ENCODE data around the gene SAPCD2.

SAPCD2 gene

DNA sequence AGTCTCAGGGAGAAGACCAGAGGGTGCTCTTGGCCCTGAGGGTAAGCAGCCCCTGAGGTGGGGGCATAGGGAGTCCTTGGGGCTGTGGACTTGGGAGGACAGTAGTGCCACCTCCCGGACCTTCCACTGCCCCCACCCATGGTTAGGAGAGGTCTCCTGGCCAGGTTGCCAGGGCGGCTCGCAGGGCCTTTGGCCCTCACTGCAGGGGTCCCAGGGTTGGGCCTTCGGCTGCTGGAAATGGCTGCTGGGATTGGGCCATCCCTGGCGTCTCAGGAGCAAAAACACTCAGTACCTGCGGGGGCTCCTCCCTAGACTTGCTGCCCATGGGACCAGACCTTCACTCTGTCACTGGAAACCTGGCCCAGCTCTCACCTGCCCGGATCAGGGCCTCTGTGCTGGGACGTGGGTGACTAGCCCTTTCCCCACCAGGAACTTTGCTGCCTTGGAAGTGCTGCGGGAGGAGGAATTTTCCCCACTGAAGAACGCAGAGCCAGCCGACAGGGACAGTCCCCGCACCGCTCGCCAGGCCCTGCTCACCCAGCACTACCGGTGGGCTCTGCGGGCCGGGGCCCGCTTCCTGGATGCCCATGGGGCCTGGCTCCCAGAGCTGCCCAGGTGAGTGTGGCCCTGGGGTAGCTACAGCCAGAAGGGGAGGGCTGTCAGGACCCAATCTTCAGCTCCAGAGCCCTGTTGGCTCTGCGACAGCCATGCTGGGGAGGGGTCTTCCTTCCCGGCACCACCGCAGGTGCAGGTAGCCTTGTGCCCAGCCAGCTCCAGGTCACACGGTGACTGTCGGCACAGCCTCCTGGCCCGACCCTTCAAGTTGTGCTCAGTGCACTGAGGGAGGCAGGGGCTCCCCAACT is 10.1 kb upstream of the SAPCD2 start:
- no peak for DNase-seq

DNA sequence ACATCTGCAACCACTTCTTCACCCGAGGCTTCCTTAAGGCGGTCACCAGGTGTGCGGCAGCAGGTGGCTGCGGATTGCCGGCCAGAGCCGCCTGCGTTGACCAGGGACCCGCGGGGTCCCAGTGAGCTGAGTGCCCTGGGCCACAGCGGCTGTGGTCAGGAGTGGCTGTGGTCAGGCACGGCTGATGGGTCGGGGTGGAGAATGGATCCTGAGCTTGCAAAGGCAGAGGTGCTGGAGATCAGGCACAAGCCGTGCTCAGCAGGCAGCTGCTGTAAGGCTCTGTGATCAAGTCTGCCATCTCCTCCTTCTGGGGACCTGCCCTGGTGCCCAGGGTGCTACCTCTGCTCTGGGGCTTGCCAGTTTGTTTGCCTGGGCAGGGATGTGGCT is 9.0 kb upstream of the SAPCD2 start:
- DNase-seq: no peak

DNA sequence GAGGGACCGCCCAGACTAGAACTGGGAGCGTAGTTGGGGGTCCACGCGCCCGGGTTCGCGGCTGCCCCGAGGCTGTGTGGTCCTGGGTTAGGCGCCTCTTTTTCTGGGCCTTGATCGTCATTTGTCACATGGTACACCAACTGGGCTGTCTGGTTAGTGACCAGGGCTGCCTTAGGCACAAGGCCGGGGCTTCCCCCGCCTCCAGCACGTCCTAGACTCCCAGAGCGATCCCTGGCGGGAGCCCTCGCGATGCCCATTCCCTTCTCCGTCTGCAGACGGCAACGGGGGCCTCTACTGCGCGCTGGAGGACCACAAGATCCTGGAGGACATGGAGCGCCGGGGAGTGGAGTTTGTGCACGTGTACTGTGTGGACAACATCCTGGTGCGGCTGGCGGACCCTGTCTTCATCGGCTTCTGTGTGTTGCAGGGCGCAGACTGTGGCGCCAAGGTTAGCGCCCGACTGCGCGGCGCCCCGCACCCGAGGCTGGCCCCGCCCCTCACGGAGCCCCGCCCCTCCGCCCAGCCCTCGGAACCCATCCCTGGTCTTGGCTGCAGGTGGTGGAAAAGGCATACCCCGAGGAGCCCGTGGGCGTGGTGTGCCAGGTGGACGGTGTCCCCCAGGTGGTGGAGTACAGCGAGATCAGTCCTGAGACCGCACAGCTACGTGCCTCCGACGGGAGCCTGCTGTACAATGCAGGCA is 8.5 kb upstream of the SAPCD2 start:
- no peak for DNase-seq

DNA sequence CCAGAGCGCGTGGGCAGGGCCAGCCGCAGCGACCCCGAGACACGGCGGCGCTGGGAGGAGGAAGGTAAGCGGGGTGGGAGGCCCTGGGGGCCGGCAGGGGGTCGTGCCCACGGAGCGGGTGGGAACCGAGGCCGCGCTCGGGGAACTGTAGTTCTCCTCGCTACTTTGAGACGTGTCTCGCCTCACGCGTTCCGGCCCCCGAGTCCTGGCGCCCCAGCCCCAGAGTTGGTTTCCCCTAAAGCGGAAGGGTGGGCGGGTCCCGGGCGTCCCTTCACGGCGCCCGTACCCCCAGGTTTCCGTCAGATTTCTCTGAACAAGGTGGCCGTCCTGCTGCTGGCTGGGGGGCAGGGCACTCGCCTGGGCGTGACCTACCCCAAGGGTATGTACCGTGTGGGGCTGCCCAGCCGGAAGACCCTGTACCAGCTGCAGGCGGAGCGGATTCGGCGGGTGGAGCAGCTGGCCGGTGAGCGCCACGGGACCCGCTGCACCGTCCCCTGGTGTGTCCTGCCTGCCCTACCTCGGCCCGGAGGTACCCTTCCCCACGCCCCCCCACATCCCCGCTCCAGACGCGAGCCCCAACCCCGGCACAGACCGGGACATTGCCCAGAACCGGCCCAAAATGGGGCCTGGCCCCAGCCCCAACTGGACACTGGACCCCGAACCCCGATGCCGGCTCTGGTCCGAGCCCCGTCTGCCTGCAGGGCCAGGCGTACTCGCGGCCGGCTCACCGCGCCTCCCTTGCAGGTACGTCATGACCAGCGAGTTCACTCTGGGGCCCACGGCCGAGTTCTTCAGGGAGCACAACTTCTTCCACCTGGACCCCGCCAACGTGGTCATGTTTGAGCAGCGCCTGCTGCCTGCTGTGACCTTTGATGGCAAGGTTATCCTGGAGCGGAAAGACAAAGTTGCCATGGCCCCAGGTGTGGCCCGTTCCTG is 7.7 kb upstream of the SAPCD2 start:
- no peak for DNase-seq

DNA sequence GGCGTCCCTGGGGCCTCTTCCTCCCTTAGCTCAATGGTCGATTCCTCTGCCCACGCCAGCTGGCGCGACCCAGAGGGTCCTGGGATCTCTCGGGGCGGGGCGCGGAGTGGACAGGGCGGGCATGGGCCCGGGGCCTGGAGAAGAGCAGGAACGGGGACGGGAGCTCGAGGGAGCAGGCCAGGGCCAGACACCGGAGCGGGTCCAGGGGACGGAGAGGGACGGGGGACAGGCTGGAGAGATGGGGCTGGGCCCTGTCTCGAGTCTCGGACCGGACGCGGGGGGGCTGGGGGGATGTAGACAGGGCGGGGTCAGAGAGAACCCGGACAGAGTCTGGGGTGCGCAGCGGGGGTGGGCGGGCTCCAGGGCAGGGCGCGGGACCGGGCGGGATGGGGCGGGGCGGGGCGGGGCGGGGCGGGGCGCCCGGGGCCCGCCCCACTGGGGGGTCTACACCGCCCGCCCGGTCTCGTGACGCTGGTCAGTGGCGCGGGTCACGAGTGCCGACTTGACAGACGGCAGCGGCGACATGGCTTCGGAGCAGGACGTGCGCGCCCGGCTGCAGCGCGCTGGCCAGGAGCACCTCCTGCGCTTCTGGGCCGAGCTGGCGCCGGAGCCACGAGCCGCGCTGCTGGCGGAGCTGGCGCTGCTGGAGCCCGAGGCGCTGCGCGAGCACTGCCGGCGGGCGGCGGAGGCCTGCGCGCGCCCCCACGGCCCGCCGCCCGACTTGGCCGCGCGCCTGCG is 6.8 kb upstream of the SAPCD2 start, which contains the start of gene UAP1L1:
Gene UAP1L1 (plus strand): TSS at position 508 of the 738 bp plus-strand sequence. CDS start 16 bp downstream, at position 524.
- DNase-seq: no peak

DNA sequence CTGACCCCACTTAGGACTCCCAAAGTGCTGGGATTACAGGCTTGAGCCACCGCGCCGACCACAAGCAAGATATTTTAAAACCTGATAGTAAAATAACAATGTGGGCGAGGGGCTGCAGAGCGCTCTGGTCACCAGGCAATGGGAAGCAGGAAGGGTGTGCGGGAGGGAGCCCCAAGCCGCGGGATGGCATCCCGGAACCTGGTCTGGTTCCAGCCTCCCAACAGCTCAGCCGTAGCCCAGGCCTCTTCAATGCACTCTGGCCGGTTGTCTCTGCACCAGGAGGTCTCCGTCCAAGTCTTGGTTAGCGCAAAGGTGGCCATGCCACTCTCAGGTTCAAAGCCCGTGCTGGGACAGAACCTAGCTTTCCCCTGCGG is 6.3 kb upstream of the SAPCD2 start:
- no peak for DNase-seq

DNA sequence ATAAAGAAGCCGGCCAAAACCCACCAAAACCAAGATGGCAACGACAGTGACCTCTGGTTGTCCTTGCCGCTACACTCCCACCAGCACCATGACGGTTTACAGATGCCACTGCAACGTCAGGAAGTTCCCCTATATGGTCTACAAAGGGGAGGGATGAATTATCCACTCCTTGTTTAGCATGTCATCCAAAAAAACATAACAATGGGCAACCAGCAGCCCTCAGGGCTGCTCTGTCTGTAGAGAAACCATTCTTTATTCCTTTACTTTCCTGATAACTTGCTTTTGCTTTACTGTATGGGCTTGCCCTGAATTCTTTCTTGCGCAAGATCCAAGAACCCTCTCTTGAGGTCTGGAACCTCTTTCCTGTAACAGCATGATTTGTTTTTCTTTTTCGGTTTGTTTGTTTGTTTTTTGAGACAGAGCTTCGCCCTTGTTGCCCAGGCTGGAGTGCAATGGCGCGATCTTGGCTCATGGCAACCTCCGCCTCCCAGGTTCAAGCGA is 5.0 kb upstream of the SAPCD2 start:
- DNase-seq: no peak

DNA sequence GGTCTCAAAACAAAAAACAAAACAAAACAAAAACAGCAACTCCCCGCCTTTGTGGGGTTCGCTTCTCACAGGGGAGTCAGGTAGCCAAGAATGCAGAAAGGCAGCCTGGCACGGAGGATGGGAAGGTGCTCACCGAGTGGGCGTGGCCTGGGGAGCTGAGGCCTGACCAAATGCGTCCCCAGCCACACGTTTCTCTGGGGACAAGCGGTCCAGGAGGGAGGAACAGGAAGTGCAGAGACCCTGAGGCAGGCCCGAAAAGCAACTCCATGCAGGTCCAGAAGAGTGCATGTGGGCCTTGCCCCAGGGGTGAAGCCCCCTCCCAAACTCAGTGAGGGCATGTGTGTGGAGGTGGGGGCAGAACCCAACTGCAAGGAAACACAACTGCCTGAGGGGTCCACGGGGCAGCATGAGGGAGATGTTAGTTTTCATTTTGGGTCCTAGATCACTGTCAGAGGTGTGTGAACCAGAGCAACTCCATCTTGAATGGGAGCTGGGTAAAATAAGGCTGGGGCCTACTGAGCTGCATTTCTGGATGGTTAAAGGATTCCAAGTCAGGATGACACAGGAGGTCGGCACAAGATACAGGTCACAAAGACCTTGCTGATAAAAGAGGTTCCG is 4.4 kb upstream of the SAPCD2 start:
- DNase-seq: no peak

DNA sequence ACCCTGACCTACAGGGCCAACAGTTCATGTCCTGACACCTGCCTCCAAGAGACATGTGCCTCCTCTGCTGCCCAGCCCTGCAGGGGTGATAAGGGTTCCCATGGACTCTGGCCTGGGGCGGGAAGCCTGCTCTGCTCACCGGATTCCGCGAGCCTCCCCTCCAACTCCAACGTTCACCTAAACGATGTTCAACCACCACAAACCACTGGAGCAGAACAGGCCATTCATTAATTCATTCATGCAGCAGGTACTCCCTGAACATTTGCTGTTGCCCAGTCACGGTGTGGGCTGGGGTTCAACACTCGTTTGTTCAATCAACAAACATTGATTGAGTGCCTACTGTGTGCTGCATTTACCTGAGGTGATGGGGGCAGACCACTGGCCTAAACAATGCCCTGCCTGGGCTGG is 3.6 kb upstream of the SAPCD2 start:
- no peak for DNase-seq

DNA sequence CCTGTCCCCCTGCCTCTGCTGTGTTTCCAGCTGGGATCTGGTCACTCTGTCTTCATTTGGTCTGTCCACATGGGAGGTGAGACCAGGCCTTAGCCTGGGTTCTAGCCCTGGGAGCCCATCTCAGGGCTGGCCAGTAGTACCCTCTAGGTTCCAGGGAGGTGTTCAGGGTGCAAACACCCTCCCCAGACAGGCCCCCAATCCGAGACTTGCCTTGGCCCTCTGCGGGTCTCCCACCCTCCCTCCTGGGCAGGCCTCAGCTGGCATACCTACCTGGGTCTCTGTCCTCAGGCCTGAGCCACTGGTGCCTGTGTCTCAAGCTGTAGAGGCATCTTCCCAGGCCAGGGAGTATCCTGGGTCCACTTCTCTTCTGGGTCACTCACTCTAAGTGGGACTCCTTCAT is 925 bp upstream of the SAPCD2 start:
- no peak for DNase-seq

DNA sequence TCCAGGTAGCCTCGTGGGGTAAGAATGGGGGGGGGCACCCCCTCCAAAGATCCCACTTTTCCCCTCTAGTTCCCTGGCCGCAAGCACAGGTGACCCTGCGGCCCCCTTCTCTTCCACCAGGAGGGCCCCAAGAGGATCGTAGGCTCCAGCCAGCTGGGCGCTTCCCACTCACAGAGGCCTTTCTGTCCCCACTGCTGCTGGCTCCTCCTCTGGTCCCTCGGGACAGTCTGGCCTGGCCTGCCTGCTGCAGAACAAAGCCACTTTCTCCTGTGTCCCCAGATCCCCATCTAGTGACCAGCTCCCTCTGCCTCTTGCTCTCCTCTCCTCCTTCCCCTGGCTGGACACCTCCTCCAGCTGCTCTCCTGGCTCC is 534 bp upstream of the SAPCD2 start:
- no peak for DNase-seq

DNA sequence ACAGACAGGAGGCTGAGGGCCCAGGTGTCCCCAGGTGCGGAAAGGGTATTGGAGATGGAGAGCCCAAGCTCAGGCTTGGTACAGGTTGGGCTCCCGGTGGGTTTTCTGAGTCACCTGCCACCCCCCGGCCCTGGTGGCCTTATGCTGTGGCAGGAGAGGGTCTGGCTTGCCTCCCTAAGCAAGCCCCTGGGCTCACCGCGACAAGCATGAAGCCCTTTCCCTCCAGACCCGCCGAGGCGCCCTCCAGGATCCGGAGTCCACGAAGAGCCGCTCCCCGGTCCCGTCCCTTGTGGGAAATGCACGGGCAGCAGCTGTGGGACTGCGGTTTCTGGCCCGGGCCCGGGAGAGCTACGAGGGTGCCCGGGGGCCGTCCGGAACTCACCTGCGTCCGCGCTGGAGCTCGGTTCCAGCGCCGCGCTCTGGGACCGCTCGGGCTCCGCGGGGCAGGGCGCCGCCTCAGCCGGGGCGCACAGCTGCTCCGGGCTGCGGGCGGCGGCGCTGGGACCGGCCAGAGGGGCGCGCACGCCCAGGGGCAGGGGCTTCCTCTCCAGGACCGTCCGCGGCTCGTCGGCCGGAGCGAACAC is 757 bp downstream of the SAPCD2 start:
- no peak for DNase-seq

DNA sequence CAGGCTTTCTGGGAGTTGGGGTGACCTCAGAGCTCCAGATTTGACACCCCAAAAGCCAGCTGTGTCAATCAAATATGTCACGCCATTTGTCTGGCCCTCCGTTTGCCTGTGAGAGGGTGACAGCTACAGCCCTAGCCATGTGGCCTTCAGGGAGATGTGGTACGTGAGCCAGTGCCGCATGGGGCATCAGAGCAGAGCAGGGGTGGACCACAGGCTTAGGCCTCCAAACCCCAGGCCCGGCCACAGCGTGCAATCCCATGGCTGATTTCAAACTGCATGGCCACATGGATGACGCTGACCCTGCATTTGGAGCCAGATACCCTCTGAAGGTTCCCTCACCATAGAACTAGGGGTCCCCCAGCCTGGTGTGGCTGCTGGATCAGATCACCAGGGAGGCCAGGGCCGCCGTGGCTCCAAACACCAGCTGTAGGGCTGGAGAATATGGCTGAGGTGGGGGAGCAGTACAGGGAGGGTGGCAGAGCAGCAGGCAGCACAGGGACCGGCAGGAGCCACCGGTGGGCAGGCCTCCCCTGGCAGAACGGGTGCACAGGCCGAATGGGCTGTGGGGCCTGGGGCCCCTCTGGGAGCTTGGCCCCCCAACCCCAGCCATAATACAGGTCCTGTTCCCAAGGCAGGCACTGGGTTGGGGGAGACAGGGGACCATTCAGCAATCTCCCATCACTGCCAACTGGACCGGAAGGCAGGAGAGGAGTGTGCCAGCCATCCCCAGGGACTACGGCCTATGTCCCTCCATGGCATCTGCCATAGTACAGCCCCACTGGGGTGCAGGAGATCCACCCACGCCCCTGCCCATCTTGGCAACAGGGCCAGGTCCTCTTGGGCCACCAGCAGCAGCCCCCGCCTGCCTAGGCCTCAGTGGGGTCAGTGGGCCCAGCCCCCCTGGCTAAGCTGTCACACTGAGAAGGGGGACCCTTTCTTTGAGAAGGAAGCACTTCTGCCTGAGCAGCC is 1.5 kb downstream of the SAPCD2 start:
- no peak for DNase-seq

DNA sequence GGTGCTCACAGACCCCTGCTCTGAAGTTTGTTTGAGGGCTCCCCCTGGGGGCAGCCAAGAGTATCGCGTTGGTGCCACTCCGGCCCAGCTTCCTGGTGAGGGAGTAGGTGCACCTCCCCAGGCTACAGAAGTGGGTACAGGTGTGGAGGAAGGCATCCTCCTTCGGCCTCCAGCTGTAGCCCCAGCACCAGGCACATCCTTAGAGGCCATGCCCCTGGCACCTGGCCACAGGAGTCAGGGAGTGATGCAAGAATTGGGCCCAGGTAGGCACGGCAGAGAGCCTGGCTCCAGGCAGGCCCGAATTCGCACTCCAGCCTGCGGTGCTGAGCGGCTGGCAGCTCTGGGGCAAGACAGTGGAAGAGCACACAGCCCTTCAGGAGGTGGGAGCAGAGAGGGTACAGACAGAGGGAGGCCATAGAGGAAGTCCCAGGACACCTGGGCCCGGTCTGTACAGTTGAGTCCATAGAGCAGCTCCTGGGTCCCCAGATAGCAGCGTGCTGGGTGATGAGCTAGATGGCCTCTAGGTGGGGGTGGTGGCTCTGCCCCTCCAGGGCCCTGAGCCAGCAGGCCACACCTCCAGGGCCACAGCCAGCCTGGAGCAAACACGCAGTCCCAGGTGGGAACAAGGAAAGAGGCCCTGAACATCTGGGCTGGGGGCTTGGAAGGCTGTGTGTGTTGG is 2.4 kb downstream of the SAPCD2 start:
- DNase-seq: peak; percentile 47

DNA sequence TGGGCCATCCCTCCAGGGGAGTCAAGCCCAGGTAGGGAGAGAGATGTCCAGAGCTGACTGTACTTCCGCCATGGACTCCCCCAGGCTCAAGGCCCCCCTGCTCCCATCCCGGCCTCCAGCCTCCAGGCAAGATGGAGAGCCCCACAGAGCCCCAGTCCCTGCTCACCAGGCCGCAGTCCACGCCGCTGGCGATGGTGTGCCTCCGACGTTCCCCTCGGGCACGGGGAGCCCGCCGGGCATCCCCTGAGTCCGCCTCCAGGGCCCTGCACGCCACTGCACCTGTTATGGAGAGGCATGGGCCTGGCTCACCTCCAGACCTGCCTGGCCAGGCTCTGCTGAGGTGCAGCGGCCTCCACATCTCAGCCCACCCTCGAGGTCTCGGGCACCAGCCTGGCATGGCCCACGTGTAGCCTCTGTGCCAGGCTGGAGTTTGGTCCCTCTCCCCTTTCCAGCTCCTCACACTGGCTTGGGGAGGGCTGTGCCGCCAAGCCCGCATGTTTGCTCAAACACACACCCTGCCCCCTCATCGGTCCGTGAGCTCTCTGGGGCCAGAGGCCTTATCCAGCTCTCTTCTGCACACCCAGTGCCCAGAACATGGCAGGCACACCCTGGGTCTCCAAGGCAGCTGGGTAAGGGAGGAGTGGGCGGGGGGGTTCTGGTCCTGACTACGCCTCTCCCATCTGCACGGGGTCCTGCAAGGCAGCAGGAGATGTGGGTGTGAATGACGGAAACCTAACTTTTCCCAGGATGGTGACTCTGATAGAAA is 4.1 kb downstream of the SAPCD2 start:
- DNase-seq: no peak

DNA sequence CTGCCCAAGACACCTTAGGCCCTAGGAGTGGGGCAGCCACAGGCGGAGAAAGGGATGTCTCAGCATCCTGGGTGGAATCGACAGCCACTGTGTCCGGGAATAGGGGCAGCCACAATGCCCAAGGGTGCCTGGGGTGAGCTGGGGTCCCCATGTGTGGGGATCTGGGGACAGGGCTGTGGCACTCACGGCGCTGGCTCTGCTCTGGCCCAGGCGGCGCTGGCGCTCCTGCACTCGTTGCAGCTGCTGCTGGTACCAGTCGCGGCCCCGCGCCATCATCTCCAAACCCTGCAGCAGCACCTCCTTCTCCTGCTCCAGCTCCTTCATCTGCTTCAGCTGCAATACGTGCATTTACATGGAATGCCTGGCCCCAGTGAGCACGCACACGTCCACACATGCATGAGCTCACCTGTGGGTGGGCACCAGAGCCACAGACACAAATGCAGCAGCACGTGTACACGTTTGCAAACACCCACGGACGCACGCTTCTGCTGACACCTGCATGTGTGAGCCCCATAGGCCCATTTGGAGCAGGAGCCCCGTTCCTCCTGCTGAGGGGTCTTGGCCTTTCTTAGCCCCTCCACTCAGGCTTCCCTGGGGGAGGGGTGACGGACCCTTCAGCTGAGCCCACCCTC is 4.9 kb downstream of the SAPCD2 start:
- no peak for DNase-seq

DNA sequence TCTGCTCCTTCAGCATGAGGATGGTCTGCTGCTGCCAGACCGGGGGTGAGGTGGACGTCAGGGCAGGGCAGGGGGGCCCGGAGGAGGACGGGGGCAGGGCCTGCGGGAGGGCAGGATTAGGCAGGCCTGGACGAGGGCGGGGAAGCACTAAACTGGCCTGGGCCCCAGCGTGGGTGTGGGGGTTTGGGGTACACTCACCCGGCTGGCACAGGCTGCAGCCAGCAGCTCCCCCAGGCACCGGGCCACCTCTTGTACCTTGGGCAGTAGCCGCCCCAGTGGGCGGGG is 5.5 kb downstream of the SAPCD2 start:
- no peak for DNase-seq

DNA sequence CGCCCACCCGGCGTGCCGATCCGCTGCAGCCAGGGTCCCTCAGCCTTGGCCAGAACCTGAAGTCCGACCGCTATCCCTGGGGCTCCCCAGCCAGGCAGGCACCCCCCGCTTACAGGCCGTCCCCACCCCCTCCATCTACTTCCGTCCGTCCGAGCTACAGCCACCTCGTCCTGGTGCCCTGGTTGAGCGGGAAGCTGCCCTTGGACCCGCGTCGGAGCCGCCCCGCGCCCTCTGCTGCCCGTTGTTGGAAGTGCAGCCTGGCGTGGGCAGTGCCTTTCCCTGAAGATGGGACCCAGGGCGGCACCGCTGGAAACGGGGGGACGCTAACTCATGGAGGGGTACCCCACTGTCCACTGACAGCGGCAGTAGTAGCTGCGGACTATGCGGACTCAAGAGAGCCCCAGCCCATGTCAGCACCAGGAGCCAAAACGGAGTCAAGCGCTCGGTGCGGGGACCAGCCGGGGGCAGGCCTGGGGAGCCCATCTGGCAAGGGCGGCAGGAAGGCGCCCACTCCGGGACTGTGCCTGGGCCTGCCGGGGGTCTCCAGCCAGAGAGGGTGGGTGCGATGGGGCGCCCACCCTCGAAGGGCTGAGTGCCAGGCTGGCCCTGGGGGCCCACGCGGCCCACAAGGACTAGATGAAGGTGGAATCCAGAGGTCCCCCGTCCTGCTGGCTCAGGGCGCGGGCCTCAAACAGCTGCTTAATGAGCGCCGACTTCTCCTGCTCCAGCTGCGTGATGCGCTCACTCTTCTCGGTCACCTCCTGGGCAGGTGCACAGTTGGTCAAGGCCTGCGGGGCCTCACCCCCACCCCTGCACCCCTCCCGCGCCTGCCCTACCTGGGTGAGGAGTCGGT is 6.1 kb downstream of the SAPCD2 start:
- DNase-seq: peak; percentile 40
